Measurements from ENCODE around the gene WDFY4.

GRCh38 chr10:48750019-48750418, 65.3 kb downstream of the WDFY4 start:
- TF ChIP-seq CTCF (IDR thresholded peaks at IDR 0.05), result no peak
- no peak for TF ChIP-seq POLR2A (IDR thresholded peaks at IDR 0.05)
